ENCODE data around the gene H6PD.

DNA sequence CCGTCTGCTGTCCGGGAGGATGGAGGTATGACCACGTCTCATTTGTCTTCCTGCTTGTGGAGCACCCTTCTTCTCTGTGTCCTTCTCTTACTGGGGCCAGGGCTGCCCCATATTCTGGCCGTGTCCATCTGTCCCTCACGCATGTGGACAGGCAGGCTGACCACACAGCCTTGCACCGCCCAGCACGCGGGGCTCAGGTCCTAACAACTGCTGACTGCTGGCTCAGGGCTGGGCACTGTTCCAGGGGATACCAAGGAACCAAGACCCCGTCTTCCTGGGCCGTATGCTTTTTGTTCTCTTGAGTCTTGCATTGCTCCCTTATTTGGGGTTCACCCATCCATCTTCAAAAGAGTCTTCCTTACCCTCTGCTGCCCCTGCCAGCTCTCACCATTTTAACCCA is 40.6 kb downstream of the H6PD start:
- TF ChIP-seq POLR2A (IDR thresholded peaks at IDR 0.05; ENCODE audit: low read depth, low read length) (no peak), POLR2AphosphoS5 (IDR thresholded peaks at IDR 0.05; ENCODE audit: insufficient read depth, low read depth, low read length) (no peak), EZH2 (IDR thresholded peaks at IDR 0.05; ENCODE audit: borderline replicate concordance, low read depth, low read length, severe bottlenecking) (no peak), JUN (IDR thresholded peaks at IDR 0.05; ENCODE audit: borderline replicate concordance, insufficient read depth, insufficient read length, low read depth) (no peak), GATA2 (IDR thresholded peaks at IDR 0.05; ENCODE audit: insufficient read depth, insufficient read length, low read depth, low read length) (no peak), FOS (IDR thresholded peaks at IDR 0.05; ENCODE audit: borderline replicate concordance, insufficient read depth, low read length) (no peak), MYC (IDR thresholded peaks at IDR 0.05; ENCODE audit: low read depth, low read length) (no peak)
- TF ChIP-seq, protein P1, sequence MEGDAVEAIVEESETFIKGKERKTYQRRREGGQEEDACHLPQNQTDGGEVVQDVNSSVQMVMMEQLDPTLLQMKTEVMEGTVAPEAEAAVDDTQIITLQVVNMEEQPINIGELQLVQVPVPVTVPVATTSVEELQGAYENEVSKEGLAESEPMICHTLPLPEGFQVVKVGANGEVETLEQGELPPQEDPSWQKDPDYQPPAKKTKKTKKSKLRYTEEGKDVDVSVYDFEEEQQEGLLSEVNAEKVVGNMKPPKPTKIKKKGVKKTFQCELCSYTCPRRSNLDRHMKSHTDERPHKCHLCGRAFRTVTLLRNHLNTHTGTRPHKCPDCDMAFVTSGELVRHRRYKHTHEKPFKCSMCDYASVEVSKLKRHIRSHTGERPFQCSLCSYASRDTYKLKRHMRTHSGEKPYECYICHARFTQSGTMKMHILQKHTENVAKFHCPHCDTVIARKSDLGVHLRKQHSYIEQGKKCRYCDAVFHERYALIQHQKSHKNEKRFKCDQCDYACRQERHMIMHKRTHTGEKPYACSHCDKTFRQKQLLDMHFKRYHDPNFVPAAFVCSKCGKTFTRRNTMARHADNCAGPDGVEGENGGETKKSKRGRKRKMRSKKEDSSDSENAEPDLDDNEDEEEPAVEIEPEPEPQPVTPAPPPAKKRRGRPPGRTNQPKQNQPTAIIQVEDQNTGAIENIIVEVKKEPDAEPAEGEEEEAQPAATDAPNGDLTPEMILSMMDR (IDR thresholded peaks at IDR 0.05; ENCODE audit: extremely low read depth in 1 of 2, insufficient read depth in 1 of 2, low read depth in 1 of 2, low read length in 2 of 2) = no peak
- TF ChIP-seq, protein P2, sequence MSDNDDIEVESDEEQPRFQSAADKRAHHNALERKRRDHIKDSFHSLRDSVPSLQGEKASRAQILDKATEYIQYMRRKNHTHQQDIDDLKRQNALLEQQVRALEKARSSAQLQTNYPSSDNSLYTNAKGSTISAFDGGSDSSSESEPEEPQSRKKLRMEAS (IDR thresholded peaks at IDR 0.05; ENCODE audit: insufficient read depth, insufficient read length) = no peak
